Hypothalamus (tissue), 51 donors: Measurements from ENCODE around the gene PTPRF.
A peak's percentile ranks its signal among the peaks of the same experiment; 100 is the strongest.
"Not testable (repeated sequence)": the region's sequence is repeated elsewhere in the genome, so short reads cannot be mapped to it uniquely, and the experiment has no call there.

Experiments used
- DNase-seq, 51 donors: peaks; one replicate each; lab custom pipeline; 2025; lab: John Stamatoyannopoulos, UW

PTPRF gene

GRCh38 chr1:43619996-43620920 lies 89.6 kb downstream of the PTPRF start:
- DNase-seq: no peak

DNA sequence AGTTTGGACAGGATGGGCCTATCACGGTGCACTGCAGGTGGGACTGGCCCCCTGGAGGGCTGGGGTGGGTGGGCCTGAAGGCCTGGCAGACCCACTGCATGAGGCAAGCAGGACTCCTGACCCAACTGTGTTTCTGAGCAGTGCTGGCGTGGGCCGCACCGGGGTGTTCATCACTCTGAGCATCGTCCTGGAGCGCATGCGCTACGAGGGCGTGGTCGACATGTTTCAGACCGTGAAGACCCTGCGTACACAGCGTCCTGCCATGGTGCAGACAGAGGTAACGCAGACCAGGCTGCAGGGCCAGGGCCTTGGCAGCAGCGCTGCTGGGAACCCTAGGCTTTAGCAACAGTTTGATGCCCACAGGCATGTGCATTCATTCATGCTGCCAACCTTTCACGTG lies 90.3 kb downstream of the PTPRF start:
- DNase-seq: no peak

DNA sequence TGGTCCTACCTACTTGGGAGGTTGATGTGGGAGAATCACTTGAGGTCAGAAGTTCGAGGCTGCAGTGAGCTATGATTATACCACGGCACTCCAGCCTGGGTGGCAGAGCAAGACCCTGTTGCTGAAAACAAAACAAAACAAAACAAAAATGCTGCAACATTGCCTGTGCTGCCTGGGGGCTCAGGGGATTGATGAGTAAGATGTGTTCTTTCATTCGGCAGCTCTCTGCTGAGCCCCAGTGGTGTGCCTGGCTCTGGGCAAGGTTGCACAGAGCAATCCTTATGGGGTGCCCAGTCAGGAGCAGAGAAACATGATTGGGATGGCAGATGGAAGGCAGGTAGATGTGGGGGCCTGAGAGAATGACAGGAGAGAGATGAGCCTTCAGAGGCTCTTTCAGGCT lies 90.7 kb downstream of the PTPRF start:
- DNase-seq: no peak

GRCh38 chr1:43621861-43622260 lies 91.2 kb downstream of the PTPRF start:
- DNase-seq: no peak

DNA sequence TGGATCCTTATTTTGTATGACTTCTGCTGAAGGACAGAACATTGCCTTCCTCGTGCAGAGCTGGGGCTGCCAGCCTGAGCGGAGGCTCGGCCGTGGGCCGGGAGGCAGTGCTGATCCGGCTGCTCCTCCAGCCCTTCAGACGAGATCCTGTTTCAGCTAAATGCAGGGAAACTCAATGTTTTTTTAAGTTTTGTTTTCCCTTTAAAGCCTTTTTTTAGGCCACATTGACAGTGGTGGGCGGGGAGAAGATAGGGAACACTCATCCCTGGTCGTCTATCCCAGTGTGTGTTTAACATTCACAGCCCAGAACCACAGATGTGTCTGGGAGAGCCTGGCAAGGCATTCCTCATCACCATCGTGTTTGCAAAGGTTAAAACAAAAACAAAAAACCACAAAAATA lies 91.8 kb downstream of the PTPRF start:
- peak in 1 of 51 donors; percentile 29 for DNase-seq

- DNase-seq: no peak
These were observed 92.5 kb downstream of the PTPRF start for GRCh38 chr1:43622901-43623780.

DNA sequence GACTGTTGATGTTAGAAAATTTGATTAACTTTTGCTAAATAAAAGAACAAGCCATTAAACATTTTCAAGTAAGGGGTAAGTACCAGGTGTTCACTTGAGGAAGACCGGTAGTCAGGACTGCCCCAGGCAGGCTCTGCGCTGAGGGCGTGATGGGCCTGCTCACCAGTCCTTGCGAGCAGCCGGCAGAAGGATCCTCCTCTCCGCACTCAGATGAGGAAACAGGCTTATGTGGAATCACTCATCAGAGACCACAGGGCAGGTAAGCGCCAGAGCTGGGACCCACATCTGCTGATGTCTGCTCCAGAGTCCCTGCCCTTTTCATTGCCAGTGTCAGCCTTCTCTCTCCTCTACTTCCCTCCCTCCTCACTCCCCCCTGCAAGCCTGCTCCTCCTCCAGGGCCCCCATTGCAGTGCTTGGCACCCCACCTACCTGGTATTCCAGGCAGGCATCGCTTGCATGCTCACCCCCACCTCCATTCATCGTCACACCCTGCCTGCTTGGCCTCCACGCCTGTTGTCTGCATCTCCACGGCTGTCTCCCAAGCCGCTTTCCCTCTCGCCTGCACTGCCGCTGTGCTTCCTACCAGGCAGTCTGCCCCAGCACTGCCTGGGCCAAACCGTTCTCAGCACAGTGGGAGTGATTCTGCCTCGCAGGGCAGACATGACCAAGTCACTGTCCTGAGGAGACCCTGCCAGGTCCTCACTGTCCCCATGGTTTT lies 94.5 kb downstream of the PTPRF start:
- DNase-seq: no peak

DNA sequence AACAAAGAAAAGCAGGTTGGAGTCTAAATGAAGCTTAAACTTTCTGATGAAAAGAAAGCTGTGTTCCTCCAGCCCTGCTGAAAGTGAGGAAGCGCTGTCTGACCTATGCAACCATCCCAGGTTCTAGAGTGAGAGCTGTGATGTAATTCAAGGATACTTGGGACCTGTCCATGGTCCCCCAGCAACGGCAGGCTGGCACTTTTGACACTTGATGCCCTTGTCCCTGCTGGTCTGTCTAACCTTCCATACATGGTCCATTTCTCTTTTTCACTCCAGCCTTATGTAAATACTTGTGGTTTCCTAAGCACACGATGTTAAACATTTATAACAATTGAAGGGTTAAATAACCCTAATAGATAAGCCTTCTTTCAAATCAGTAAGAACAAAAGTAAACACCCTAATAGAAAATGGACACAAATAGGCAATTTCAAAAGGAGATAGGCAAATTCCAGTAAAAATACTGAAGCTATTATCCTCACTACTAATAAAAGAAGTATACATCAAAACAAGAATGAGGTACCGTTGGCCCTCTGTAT lies 101.5 kb downstream of the PTPRF start:
- DNase-seq: no peak

GRCh38 chr1:43634721-43635120 lies 104.0 kb downstream of the PTPRF start:
- no peak for DNase-seq

GRCh38 chr1:43636006-43636641 lies 105.4 kb downstream of the PTPRF start:
- no peak for DNase-seq

DNA sequence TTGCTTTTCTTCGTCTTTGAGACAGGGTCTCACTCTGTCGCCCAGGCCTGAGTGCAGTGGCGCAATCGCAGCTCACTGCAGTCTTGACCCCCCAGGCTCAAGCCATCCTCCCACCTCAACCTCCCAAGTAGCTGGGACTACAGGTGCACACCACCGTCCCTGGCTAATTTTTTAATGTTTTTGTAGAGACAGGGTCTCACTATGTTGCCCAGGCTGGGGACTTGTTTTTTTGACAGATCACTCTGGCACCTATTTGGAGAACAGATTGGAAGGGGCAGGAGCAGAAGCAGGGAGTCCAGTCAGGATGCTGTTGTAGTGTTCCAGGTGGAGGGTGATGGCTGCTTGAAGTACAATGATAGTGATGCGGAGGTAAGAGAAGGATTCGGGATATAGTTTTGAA lies 106.6 kb downstream of the PTPRF start:
- no peak for DNase-seq

DNA sequence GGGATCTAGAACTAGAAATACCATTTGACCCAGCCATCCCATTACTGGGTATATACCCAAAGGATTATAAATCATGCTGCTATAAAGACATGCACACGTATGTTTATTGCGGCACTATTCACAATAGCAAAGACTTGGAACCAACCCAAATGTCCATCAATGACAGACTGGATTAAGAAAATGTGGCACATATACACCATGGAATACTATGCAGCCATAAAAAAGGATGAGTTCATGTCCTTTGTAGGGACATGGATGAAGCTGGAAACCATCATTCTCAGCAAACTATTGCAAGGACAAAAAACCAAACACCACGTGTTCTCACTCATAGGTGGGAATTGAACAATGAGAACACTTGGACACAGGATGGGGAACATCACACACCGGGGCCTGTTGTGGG lies 107.7 kb downstream of the PTPRF start:
- not testable (repeated sequence) for DNase-seq

GRCh38 chr1:43639976-43640794 lies 109.5 kb downstream of the PTPRF start:
- no peak for DNase-seq

- DNase-seq: no peak
These were observed 113.9 kb downstream of the PTPRF start for GRCh38 chr1:43644558-43644957.

GRCh38 chr1:43645461-43645860 lies 114.8 kb downstream of the PTPRF start:
- no peak for DNase-seq

GRCh38 chr1:43647331-43647730 lies 116.6 kb downstream of the PTPRF start:
- not testable (repeated sequence) for DNase-seq

- DNase-seq: no peak
These were observed 117.7 kb downstream of the PTPRF start for GRCh38 chr1:43648221-43648847.

DNA sequence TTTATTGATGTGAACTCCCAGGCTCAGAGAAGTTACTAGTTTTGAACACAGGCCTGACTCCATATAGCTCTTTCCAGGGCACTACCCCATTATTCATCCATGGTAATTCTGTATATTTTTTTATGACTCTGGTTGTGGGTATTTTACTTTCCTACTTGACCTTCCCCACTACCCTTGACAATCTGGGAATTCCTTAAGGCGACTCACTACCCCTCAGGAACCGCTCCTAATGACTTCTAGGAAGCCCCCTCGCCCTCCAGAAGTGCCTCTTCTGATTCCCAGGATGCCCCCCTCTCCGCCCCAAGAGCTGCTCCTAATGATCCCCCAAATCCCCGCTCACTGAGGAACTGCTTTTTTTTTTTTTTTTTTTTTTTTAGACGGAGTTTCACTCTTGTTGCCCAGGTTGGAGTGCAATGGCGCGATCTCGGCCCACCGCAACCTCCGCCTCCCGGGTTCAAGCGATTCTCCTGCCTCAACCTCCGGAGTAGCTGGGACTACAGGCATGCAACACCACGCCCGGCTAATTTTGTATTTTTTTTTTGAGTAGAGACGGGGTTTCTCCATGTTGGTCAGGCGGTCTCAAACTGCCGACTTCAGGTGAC lies 118.3 kb downstream of the PTPRF start:
- no peak for DNase-seq
